NOMO-1 treated with DMSO at 0.1 percent for 48 hours (cell line): ENCODE measurements around the gene EIF4EBP3.
A peak's percentile ranks its signal among the peaks of the same experiment; 100 is the strongest.

Source experiments
- DNase-seq: peaks from one replicate; lab custom pipeline; 2025; ENCODE audit not compliant: unreplicated experiment; lab: John Stamatoyannopoulos, UW

EIF4EBP3 gene

GRCh38 chr5:140556438-140556837, 9.0 kb downstream of the EIF4EBP3 start:
- DNase-seq, result peak; percentile 46

- DNase-seq, result peak; percentile 88
Measured at GRCh38 chr5:140557136-140557805, 9.8 kb downstream of the EIF4EBP3 start, which contains the start of gene SRA1. Gene SRA1, minus strand, starts transcription at chr5:140557473. Its CDS starts 21 bp downstream, at chr5:140557452.

DNA sequence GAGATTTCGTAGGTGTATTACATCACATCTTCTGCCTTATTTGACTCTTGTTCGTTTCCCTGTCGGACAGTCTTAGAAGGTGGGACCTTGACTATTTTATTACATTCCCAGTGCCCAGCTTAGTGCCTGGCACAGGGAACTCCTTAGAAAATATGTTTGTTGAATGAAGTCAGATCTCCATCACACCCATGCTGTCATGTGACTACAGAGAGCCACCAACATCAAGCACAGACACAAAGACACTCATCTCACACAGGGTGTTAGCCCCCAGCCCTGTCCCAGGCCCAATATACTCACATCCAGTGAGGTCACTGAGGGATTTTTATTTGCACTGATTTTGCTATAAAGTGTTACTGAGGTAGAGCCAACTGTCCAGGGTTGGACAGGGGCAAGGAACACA, 10.5 kb downstream of the EIF4EBP3 start:
- DNase-seq, result no peak

DNA sequence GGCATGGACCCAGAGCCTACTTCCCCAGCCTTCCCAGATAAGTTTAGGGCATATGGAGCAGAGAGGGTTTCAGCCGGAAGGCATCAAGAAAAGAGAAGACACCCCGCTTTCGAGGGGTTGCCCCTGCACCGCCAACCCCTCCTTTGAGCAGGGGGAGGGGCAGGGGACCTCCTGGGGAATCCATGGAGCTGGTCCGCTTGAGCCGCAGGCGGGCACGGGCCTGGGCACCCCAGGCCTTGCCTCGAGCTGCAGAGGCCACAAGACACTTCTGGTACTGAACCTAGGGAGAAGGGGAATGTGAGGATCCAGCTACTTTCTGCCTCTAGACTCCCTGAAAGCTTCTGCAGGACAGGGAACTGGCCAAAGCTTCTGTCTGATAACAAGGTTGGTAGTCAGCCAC, 11.1 kb downstream of the EIF4EBP3 start:
- no peak for DNase-seq

DNA sequence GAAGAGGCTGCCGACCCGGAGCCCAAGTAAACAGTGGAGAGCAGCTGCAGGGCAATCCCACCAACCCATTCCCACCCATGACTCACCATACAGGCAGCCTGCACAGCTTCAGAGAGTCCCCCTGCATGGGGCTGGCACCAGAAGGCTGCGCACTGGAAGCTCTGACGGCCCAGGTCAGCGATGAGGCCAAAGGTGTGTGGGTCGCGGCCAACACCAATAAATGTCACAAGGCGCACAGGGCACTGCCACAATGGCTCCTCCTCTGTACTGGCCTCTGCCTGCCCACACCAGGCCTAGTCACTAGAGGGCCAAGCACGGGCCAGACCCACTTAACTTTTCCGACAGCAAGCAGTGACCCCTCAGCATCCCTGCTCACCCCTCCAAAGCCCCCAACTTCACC, 12.8 kb downstream of the EIF4EBP3 start:
- no peak for DNase-seq

DNA sequence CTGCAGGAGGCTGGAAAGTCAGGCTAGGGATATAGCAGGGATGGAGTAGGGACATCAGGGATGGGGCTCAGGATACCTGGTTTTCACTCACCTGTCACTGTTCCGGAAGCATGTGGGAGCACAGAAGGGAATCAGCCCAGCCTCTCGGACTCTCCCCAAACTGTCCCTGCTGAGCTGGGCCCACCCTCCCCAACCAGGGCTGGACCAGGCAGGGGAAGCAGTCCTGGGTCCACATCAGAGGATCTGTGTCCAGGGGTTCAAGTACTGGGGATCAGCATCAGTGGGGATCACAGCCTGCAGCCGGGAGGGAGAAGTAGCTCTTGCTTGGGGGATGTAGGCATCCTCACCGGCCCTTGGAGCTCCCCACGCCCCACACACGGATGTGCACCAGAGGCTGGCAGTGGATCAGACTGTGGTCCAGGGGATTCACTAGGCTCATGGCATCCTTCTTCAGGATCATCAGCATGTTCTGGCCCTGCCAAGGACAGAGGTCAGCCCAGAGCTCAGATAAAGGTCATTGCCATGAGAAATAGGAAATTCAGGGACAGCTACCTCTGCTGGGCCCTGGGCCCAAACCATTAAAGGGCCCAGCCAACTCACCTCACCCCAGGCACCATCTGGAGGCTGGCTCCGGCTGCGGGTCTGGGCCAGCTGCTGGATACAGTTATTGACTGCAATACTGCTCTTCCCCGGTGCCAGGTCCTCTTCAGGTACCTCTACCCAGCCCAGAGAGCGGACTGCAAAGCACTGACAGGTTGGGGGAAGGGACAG, 14.5 kb downstream of the EIF4EBP3 start:
- DNase-seq, result no peak

DNA sequence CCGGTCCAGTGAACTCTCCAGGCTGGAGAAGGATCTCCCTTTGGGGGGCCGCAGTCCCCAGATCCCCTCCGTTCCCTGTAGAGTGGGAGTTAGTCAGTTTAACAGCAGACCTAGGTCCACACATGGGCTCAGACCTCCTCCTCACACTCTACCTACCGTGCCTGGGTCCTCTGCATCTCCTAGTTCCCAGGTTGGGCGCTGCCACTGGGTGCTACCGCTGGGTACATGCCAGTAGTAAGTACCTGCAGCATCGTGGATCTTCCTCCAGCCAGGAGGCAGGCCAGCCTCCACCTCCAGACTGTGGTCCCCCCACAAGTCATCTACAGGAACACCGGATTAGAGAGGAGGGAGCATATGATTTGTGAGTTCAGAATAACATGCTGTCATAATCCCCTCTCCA, 16.1 kb downstream of the EIF4EBP3 start:
- DNase-seq, result no peak

GRCh38 chr5:140564196-140565023, 16.9 kb downstream of the EIF4EBP3 start, which contains the start of the genes APBB3 and SLC35A4:
Gene APBB3, minus strand, starts transcription at chr5:140564598. Its CDS starts 353 bp downstream, at chr5:140564245.
Gene SLC35A4, plus strand, starts transcription at chr5:140564828. Its CDS starts 2,342 bp downstream, at chr5:140567170.
- peak; percentile 99 for DNase-seq

DNA sequence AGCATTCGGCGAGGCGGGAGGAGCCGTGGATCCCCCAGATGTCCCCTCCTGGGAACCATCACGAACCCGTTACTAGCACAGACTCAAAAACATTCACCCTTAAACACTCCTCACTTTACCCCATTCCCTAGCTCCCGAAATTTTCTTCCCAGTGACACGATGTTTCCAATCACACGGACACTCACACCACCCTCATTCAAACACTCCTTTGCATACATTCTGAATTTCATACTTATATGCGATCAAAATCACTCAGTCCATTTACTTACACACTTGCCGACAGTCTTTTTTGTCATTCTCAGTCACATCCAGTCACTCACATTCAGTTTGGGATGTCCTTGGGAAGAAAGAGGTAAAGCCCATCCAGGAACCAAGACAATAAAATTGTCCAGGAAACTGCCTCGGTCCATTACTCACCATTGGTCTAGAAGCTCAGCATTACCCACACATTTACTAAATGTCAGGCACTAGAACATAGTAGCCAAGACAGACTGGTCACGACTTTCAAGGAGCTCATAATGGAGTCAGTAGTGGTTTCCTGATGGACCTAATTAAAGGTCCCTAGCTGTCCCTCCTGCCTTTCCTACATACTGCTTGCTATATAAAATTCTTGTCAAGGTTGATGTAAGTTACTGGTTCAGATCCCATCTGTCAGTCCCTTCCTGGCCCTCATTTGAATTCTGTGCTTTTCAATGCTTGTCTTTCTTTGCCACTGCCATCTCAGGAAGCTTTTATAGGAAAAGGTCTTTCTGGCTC, 17.7 kb downstream of the EIF4EBP3 start:
- peak; percentile 16 for DNase-seq

GRCh38 chr5:140565780-140566095, 18.3 kb downstream of the EIF4EBP3 start:
- DNase-seq, result no peak

DNA sequence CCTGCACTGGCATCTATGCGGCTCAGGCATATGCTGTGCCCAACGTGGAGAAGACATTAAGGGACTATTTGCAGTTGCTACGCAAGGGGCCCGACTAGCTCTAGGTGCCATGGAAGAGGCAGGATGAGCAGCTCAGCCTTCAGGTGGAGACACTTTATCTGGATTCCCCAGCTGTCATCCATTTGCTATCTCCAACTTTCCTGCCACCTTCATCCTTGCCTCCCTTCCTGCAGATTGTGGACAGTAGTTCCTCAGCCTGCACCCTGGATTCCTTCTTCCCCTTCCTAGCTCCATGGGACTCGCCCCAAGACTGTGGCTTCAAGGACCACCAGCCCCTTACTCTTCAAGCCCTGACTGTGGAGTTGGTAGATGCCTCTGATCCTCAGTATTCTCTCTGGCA, 19.2 kb downstream of the EIF4EBP3 start:
- no peak for DNase-seq

- no peak for DNase-seq
Measured at GRCh38 chr5:140567136-140567818, 19.8 kb downstream of the EIF4EBP3 start.

GRCh38 chr5:140567871-140568270, 20.4 kb downstream of the EIF4EBP3 start:
- DNase-seq, result no peak

- no peak for DNase-seq
Measured at GRCh38 chr5:140568443-140569063, 21.1 kb downstream of the EIF4EBP3 start.

GRCh38 chr5:140569197-140569596, 21.7 kb downstream of the EIF4EBP3 start:
- DNase-seq, result no peak

GRCh38 chr5:140570058-140570457, 22.6 kb downstream of the EIF4EBP3 start:
- DNase-seq, result no peak

- no peak for DNase-seq
Measured at GRCh38 chr5:140570488-140570887, 23.0 kb downstream of the EIF4EBP3 start.

DNA sequence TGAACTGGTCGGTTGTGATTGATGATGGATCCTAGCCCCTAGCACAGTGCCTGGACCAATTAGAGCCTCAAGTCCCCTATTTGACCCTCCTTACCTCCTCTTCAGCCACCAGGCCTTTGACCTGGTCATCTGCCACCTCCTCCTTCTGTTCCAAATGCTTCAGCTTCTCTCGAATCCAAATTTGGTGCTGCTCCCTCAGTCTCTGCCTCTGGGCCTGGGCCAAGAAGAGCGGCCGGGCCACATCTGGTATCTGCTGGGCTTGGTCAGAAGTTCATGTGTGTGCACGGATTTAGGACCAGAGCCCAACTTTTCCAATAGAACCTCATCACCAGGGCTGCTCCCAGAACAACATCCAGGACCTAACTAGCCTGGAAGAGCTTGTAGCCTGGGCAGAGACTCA, 23.6 kb downstream of the EIF4EBP3 start:
- no peak for DNase-seq

DNA sequence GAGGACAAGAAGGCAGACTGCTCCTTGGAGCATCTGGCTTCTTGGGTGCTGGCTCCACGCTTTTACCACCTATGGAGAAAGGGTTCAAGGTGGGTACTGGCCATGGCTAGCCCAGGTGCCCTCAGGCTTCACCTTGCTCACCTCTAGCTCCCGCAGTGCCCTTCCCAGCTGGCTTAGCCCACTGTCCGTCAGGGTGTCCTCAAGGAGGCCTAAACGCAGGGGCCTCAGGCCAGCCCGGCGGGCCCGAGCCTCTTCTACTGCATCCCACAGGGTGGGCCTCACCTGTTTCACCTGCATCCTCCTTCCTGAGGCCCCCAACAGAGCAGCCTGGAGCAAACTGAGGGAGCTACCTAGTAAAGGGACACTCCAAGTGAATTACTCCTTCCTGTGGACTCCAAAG, 26.2 kb downstream of the EIF4EBP3 start:
- no peak for DNase-seq

- DNase-seq, result no peak
Measured at GRCh38 chr5:140574165-140574564, 26.7 kb downstream of the EIF4EBP3 start.
